Stomach (tissue), 4 donors: ENCODE measurements around the gene PLCB4.

Source experiments
- POLR2A ChIP-seq, 4 donors: fragments of 450-650 bp; IDR thresholded peaks; one replicate each; pipeline ENCODE4 v1.6.1; 2016; ENCODE audit warnings: antibody characterized with exemption in 4 of 4, control low read depth in 2 of 4, mild to moderate bottlenecking in 1 of 4, moderate library complexity in 1 of 4
- POLR2AphosphoS5 ChIP-seq, 3 donors: sonication (generic); formaldehyde crosslinking; IDR thresholded peaks; one replicate each; pipeline ENCODE4 v1.6.1; 2016; ENCODE audit warnings: antibody characterized with exemption in 3 of 3
- TF ChIP-seq, protein P1 (sequence below), 7 experiments: fragments of 450-650 bp in 4 of 7; fragments of 200-600 bp in 3 of 7; sonication (generic) in 3 of 7; IDR thresholded peaks; one replicate each; pipeline ENCODE4 v1.5.1; 2016 to 2019; ENCODE audit warnings: antibody characterized with exemption in 7 of 7, control low read depth in 2 of 7, mild to moderate bottlenecking in 1 of 7

DNA sequence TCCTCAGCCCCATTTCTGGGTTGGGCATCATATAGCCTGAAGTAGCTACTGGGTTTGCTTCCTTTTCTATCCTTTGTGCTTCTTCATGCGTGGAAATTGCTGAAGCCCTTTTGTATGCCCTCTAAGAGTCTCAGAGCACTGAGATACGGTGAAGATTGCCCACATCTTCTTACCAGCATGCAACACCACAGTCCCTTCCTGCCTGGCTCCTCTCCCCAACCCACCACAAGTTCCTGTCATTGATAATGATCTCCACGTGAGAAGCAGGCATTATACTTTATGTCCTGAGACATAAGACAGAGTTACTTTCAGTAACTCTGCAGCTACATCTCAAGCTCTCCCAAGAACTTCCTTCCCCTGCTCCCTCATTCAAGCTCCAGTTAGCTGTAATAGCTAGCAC is 15.8 kb upstream of the PLCB4 start:
- TF ChIP-seq, protein P1, sequence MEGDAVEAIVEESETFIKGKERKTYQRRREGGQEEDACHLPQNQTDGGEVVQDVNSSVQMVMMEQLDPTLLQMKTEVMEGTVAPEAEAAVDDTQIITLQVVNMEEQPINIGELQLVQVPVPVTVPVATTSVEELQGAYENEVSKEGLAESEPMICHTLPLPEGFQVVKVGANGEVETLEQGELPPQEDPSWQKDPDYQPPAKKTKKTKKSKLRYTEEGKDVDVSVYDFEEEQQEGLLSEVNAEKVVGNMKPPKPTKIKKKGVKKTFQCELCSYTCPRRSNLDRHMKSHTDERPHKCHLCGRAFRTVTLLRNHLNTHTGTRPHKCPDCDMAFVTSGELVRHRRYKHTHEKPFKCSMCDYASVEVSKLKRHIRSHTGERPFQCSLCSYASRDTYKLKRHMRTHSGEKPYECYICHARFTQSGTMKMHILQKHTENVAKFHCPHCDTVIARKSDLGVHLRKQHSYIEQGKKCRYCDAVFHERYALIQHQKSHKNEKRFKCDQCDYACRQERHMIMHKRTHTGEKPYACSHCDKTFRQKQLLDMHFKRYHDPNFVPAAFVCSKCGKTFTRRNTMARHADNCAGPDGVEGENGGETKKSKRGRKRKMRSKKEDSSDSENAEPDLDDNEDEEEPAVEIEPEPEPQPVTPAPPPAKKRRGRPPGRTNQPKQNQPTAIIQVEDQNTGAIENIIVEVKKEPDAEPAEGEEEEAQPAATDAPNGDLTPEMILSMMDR (IDR thresholded peaks at IDR 0.05): no peak
- TF ChIP-seq POLR2AphosphoS5 (IDR thresholded peaks at IDR 0.05): no peak
- TF ChIP-seq POLR2A (IDR thresholded peaks at IDR 0.05): no peak
